Suprapubic skin (tissue), 4 donors: Measurements from ENCODE around the gene SMARCD1. TPM values are rescaled to one million over a fixed set of nuclear protein-coding genes. Genes with fewer than 3 reads are reported as not detected.
A peak's percentile ranks its signal among the peaks of the same experiment; 100 is the strongest.

ENCODE experiments used
- DNase-seq, 2 donors: peaks; one replicate each; pipeline ENCODE4 v3.0.0-alpha.2; 2019; ENCODE audit warnings: low spot score in 2 of 2
- H3K27ac ChIP-seq: fragments of 200-600 bp; sonication (generic); one replicate; pipeline ENCODE4 v1.5.1; 2019
- H3K27me3 ChIP-seq: fragments of 200-600 bp; sonication (generic); one replicate; pipeline ENCODE4 v1.5.1; 2019
- H3K36me3 ChIP-seq: fragments of 200-600 bp; sonication (generic); one replicate; pipeline ENCODE4 v1.5.1; 2019
- H3K4me1 ChIP-seq: fragments of 200-600 bp; sonication (generic); one replicate; pipeline ENCODE4 v1.5.1; 2019
- H3K4me3 ChIP-seq: fragments of 200-600 bp; sonication (generic); one replicate; pipeline ENCODE4 v1.5.1; 2019; ENCODE audit warnings: mild to moderate bottlenecking
- H3K9me3 ChIP-seq: fragments of 200-600 bp; sonication (generic); one replicate; pipeline ENCODE4 v1.5.1; 2019
- EP300 ChIP-seq: sonication (generic); formaldehyde crosslinking; IDR thresholded peaks from one replicate; pipeline ENCODE4 v1.6.1; 2017; ENCODE audit warnings: antibody characterized with exemption
- POLR2A ChIP-seq, 2 donors: fragments of 450-650 bp; IDR thresholded peaks; one replicate each; pipeline ENCODE4 v1.6.1; 2017; ENCODE audit warnings: antibody characterized with exemption in 2 of 2, mild to moderate bottlenecking in 2 of 2, moderate library complexity in 2 of 2
- POLR2AphosphoS5 ChIP-seq, 3 donors: sonication (generic); formaldehyde crosslinking; IDR thresholded peaks; one replicate each; pipeline ENCODE4 v1.6.1; 2017; ENCODE audit warnings: antibody characterized with exemption in 3 of 3
- WGBS: methylation state at CpG from one replicate; pipeline ENCODE4 v1.1.5; 2018; 5-methylcytosine and 5-hydroxymethylcytosine counted together
- total RNA-seq, 4 donors: library from RNA; depleted of rRNA; stranded (reverse); fragments of >200 nt; gene quantifications; one replicate each; pipeline ENCODE4 v1.1.0, GENCODE V29; 2016
- TF ChIP-seq, protein P1 (sequence below), 2 donors: fragments of 200-600 bp in 1 of 2; fragments of 450-650 bp in 1 of 2; sonication (generic) in 1 of 2; IDR thresholded peaks; one replicate each; pipeline ENCODE4 v1.5.1; 2016 to 2019; ENCODE audit warnings: antibody characterized with exemption in 2 of 2, mild to moderate bottlenecking in 1 of 2, moderate library complexity in 1 of 2

The SMARCD1 gene
- total RNA-seq, 4 donors from 2014 or later: 62.8 to 86.5 (median 69.7) TPM

DNA sequence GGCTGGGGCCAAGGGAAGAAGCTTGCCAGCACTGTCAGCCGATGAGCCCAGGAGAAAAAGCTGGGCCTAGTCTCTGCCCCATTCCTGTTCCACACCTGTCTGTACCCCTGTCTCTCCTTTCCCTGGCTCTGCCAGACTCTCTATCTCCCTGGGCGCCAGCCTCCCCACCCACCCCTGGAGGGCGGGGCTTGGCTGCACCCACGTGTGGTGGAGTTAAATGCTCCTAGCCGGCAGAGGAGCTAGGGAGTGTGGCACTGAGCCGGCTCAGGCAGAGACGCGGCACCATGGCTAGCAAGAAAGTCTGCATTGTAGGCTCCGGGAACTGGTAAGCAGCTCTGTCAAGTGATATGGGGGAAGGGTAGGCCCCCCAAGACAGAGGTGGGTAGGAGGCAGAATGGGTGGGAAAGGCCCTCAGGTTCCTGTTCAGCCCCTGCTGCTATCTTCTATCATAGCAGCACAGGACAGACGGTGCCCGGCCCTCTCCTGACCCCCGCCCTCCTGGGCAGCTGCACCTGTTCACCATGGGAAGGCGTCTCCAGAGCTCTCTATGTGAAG lies 18.7 kb downstream of the SMARCD1 start, which contains the start of gene GPD1:
TSS of gene GPD1 (plus strand) at position 242 of the 555 bp plus-strand sequence. CDS start at position 285, 43 bp downstream.
- 20% methylated on average over 13 of the region's 13 CpGs for WGBS

DNA sequence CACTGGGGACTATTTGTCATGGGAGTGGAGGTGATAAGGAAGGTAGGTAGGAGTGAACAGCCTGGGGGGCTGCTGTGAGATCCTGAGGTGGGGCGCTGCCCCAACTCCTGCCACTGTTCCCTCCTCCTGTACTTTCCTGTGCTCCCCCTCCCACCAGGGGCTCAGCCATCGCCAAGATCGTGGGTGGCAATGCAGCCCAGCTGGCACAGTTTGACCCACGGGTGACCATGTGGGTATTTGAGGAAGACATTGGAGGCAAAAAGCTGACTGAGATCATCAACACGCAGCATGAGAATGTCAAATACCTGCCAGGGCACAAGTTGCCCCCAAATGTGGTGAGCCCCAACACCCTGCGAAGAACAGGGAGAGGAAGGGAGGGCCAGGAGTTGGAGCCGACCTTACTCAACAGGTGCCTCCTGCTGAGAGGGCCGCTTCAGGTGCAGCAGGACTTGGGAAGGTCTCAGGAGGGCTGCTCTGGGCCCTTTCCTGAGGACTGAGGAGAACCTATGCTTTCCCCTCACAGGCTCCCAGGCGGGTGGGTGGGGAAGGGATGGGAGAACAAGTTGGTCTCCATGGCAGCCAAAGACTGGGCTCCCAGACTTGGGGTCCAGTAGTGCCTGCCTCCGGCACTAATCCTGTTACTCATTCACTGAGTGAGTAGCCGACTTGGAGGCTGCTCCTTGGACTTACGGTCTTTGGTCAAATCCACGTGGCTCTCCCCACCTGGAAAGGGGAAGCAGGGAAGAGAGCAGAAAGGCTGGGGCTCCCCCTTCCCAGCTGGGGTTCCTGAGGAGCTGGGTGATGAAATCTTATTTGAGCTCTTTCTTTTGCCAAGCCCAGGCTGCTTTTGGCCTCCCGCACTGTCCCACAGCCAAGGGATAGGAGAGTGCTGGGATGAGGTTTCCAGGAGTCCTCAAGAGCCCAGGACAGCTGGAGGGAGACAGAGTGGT lies 19.6 kb downstream of the SMARCD1 start:
- no peak for DNase-seq
- no peak overlapping the region for H3K4me3 ChIP-seq
- H3K9me3 ChIP-seq: no peaks in the 10 kb centered on the region
- 80% methylated on average over 14 of the region's 14 CpGs for WGBS
- peaks cover 12% of the 10 kb centered on the region for H3K36me3 ChIP-seq
- H3K27ac ChIP-seq: no peak overlapping the region
- TF ChIP-seq POLR2AphosphoS5 (IDR thresholded peaks at IDR 0.05) (no peak), EP300 (no peak)
- no peaks in the 10 kb centered on the region for H3K27me3 ChIP-seq
- H3K4me1 ChIP-seq: peaks cover 25% of the 10 kb centered on the region

More for the DNA sequence above, 18.7 kb downstream of the SMARCD1 start, which contains the start of gene GPD1:
- TF ChIP-seq, protein P1, sequence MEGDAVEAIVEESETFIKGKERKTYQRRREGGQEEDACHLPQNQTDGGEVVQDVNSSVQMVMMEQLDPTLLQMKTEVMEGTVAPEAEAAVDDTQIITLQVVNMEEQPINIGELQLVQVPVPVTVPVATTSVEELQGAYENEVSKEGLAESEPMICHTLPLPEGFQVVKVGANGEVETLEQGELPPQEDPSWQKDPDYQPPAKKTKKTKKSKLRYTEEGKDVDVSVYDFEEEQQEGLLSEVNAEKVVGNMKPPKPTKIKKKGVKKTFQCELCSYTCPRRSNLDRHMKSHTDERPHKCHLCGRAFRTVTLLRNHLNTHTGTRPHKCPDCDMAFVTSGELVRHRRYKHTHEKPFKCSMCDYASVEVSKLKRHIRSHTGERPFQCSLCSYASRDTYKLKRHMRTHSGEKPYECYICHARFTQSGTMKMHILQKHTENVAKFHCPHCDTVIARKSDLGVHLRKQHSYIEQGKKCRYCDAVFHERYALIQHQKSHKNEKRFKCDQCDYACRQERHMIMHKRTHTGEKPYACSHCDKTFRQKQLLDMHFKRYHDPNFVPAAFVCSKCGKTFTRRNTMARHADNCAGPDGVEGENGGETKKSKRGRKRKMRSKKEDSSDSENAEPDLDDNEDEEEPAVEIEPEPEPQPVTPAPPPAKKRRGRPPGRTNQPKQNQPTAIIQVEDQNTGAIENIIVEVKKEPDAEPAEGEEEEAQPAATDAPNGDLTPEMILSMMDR (IDR thresholded peaks at IDR 0.05): no peak
- no peak for TF ChIP-seq POLR2A (IDR thresholded peaks at IDR 0.05)
- no peak for TF ChIP-seq POLR2AphosphoS5 (IDR thresholded peaks at IDR 0.05)
- Histone ChIP-seq H3K27ac (no peak within 1 kb of the TSS), H3K36me3 (peaks cover 21% of the 10 kb centered on the region), H3K4me1 (peaks cover 26% of the 10 kb centered on the region), H3K4me3 (peak within 1 kb of the TSS; percentile 8), H3K27me3 (no peaks in the 10 kb centered on the region), H3K9me3 (no peaks in the 10 kb centered on the region)
- DNase-seq: no peak

DNA sequence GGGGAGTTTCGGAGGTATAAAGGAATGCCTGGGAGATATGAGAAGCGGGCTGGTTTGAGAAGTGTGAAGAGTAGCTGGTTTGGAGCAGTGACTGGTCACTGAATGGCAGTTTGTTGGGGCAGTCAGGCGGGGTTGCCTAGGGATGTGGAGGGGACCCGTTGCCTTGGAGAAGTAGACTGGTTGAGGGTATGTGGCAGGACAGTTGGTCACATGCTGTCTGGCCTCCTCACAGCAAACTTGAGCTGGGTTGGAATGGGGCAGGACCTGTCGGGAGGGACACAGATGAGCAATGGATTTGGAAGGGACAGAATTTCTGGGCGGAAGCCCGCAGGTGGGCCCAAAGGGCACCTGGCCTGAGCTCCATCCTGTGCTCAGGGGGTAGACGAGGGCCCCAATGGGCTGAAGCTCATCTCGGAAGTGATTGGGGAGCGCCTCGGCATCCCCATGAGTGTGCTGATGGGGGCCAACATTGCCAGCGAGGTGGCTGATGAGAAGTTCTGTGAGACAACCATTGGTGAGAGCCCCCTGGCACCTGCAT lies 20.8 kb downstream of the SMARCD1 start:
- H3K4me3 ChIP-seq: no peak overlapping the region
- no peak overlapping the region for H3K27ac ChIP-seq
- DNase-seq: no peak
- H3K27me3 ChIP-seq: no peaks in the 10 kb centered on the region
- WGBS: 96% methylated on average over 10 of the region's 12 CpGs
- TF ChIP-seq POLR2A (IDR thresholded peaks at IDR 0.05) (no peak), POLR2AphosphoS5 (IDR thresholded peaks at IDR 0.05) (no peak), EP300 (no peak)
- TF ChIP-seq, protein P1 (IDR thresholded peaks at IDR 0.05): no peak
- peaks cover 34% of the 10 kb centered on the region for H3K4me1 ChIP-seq
- no peaks in the 10 kb centered on the region for H3K9me3 ChIP-seq
- no peaks in the 10 kb centered on the region for H3K36me3 ChIP-seq

DNA sequence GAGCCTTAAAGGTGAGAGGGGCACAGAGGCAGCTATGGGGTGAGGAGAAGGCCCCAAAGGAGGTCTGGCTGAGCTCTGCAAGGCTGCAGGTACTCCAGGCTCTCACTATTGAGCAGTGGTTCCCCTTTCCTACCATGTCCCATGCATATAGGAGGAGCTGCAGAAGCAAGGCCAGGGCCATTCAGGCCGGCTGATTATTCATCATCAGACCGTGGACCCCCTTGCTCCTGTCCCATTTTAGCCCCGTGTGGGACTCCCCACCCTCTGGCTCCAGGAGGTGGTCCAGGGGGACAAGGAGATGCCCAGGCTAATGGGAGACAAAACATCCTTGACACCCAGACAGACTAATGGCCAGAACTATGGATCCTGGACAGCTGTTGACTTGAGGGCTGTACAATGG lies 21.8 kb downstream of the SMARCD1 start:
- Histone ChIP-seq H3K27ac (no peak overlapping the region), H3K27me3 (no peaks in the 10 kb centered on the region), H3K9me3 (no peaks in the 10 kb centered on the region), H3K4me3 (no peak overlapping the region), H3K4me1 (peaks cover 39% of the 10 kb centered on the region), H3K36me3 (no peaks in the 10 kb centered on the region)
- no peak for DNase-seq
- 80% methylated on average over 3 of the region's 3 CpGs for WGBS
- TF ChIP-seq POLR2AphosphoS5 (IDR thresholded peaks at IDR 0.05): no peak
- TF ChIP-seq, protein P1 (IDR thresholded peaks at IDR 0.05): no peak
- TF ChIP-seq EP300: no peak
- TF ChIP-seq POLR2A (IDR thresholded peaks at IDR 0.05): no peak

DNA sequence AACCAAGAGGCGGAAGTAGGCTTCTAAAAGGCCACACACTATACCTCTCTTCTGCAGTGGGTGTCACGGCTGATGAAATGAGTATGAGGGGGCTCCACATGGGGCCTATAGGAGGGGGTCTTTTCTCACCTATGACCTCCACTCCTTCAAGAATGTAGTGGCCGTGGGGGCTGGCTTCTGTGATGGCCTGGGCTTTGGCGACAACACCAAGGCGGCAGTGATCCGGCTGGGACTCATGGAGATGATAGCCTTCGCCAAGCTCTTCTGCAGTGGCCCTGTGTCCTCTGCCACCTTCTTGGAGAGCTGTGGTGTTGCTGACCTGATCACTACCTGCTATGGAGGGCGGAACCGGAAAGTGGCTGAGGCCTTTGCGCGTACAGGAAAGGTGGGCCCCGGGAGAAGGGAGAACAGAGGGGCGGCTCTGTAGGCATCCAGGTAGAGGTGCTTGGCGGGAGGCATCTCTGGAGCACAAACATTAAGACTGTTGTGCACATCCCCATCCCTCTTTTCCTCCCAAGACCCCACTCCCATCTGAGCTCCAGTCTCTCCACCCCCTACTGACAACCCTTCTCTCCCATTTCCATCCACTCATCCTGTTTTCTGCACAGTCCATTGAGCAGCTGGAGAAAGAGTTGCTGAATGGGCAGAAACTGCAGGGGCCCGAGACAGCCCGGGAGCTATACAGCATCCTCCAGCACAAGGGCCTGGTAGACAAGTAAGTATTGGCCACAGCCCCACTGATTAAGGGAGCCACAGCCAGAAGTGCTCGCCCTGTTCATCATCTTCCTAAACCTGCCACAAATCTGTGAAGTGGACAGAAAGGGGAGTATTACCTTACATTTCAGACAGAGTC lies 22.5 kb downstream of the SMARCD1 start:
- peaks cover 39% of the 10 kb centered on the region for H3K4me1 ChIP-seq
- no peak overlapping the region for H3K27ac ChIP-seq
- H3K36me3 ChIP-seq: no peaks in the 10 kb centered on the region
- H3K4me3 ChIP-seq: no peak overlapping the region
- no peak for DNase-seq
- H3K9me3 ChIP-seq: no peaks in the 10 kb centered on the region
- 96% methylated on average over 17 of the region's 17 CpGs for WGBS
- no peak for TF ChIP-seq POLR2AphosphoS5 (IDR thresholded peaks at IDR 0.05)
- no peak for TF ChIP-seq EP300
- TF ChIP-seq POLR2A (IDR thresholded peaks at IDR 0.05): no peak
- TF ChIP-seq, protein P1 (IDR thresholded peaks at IDR 0.05): no peak
- H3K27me3 ChIP-seq: no peaks in the 10 kb centered on the region
